ENCODE measurements around the gene DAZAP2. TPM values are rescaled to one million over a fixed set of nuclear protein-coding genes. Genes with fewer than 3 reads are reported as not detected.
A peak's percentile ranks its signal among the peaks of the same experiment; 100 is the strongest.

The DAZAP2 gene
- polyA plus RNA-seq, 2 of the 4 experiments (the other 2 are of a cell fraction) = 304 to 375 TPM

DNA sequence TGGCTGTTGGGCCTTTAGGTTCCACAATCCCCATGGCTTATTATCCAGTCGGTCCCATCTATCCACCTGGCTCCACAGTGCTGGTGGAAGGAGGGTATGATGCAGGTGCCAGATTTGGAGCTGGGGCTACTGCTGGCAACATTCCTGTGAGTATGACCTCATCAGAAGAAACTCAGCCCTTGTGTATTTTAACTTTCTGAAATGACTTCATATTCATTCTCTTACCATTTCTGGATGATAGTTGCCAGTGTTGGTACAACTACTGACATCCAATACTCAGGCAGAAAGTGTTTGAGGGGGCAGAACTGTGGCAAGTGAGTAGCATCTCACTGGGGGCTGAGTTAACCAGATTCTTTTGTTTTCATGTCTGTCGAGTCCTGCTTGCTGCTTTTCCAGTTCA is 2.3 kb downstream of the DAZAP2 start:
- no peaks in the 10 kb centered on the region for H3K9me3 ChIP-seq
- H3K27ac ChIP-seq = no peak overlapping the region
- FAIRE-seq = no peak
- TF ChIP-seq JUNB (IDR thresholded peaks at IDR 0.05) = no peak
- TF ChIP-seq, protein P1, sequence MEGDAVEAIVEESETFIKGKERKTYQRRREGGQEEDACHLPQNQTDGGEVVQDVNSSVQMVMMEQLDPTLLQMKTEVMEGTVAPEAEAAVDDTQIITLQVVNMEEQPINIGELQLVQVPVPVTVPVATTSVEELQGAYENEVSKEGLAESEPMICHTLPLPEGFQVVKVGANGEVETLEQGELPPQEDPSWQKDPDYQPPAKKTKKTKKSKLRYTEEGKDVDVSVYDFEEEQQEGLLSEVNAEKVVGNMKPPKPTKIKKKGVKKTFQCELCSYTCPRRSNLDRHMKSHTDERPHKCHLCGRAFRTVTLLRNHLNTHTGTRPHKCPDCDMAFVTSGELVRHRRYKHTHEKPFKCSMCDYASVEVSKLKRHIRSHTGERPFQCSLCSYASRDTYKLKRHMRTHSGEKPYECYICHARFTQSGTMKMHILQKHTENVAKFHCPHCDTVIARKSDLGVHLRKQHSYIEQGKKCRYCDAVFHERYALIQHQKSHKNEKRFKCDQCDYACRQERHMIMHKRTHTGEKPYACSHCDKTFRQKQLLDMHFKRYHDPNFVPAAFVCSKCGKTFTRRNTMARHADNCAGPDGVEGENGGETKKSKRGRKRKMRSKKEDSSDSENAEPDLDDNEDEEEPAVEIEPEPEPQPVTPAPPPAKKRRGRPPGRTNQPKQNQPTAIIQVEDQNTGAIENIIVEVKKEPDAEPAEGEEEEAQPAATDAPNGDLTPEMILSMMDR (IDR thresholded peaks at IDR 0.05) = no peak
- TF ChIP-seq HOXB13 (CRISPR knock-in tag; IDR thresholded peaks at IDR 0.05; ENCODE audit: low read depth) = no peak
- TF ChIP-seq EHF (CRISPR knock-in tag; IDR thresholded peaks at IDR 0.05) = no peak
- no peak for TF ChIP-seq SMC3 (IDR thresholded peaks at IDR 0.05)
- no peak for TF ChIP-seq MYC (IDR thresholded peaks at IDR 0.05; ENCODE audit: borderline replicate concordance, low read length)
- TF ChIP-seq KDM5A (IDR thresholded peaks at IDR 0.05) = no peak
- no peak for DNase-seq (ENCODE audit: low read depth in 1 of 2, low spot score in 1 of 2)
- H3K4me2 ChIP-seq = peak overlapping the region; percentile 96; the same call in 2 of the 3 replicates
- 81% methylated on average over 2 of the region's 2 CpGs for WGBS (ENCODE audit: missing lambda C conversion rate)
- ATAC-seq = no peak
- ChIA-PET CTCF (interaction anchor here (1.1 to 3.1 kb wide), 5 partner anchors 10 to 100 kb away, joined by 3 to 13 read pairs (median 10); partner anchors contain the start of gene POU6F1), POLR2A (no interaction called here)
- H3K4me1 ChIP-seq = peaks cover 15% of the 10 kb centered on the region
- no peak overlapping the region for H3K4me3 ChIP-seq

DNA sequence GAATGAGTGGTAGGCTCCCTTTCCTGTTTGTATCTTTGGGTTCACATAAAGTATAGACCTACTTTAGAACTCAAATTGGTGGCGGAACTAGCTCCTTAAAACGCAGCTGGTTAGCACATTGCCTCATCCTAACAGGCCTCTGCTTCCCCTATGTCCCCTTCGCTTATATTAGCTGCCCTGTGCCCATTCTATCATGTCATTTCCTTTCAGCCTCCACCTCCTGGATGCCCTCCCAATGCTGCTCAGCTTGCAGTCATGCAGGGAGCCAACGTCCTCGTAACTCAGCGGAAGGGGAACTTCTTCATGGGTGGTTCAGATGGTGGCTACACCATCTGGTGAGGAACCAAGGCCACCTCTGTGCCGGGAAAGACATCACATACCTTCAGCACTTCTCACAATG is 3.5 kb downstream of the DAZAP2 start:
- FAIRE-seq (no peak), ATAC-seq (no peak), DNase-seq (ENCODE audit: low read depth in 1 of 2, low spot score in 1 of 2) (no peak)
- TF ChIP-seq CBX8 (IDR thresholded peaks at IDR 0.05) (no peak), CHD4 (IDR thresholded peaks at IDR 0.05; ENCODE audit: borderline replicate concordance) (no peak), NPAS2 (CRISPR knock-in tag; IDR thresholded peaks at IDR 0.05; ENCODE audit: borderline replicate concordance) (no peak), KDM5A (IDR thresholded peaks at IDR 0.05) (no peak), TP53 (CRISPR knock-in tag; IDR thresholded peaks at IDR 0.05) (no peak), BHLHE40 (IDR thresholded peaks at IDR 0.05; ENCODE audit: low read depth, low read length) (no peak), RFX5 (IDR thresholded peaks at IDR 0.05) (no peak)
- TF ChIP-seq, protein P2, sequence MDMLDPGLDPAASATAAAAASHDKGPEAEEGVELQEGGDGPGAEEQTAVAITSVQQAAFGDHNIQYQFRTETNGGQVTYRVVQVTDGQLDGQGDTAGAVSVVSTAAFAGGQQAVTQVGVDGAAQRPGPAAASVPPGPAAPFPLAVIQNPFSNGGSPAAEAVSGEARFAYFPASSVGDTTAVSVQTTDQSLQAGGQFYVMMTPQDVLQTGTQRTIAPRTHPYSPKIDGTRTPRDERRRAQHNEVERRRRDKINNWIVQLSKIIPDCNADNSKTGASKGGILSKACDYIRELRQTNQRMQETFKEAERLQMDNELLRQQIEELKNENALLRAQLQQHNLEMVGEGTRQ (IDR thresholded peaks at IDR 0.05) = no peak
- Histone ChIP-seq H3K4me3 (no peak overlapping the region), H3K27ac (no peak overlapping the region), H3K4me2 (no peak overlapping the region), H3K9me3 (no peaks in the 10 kb centered on the region), H3K4me1 (peaks cover 15% of the 10 kb centered on the region)
- CTCF ChIA-PET = interaction anchor here (0.7 to 2.6 kb wide), 6 partner anchors 13 to 1065 kb away, joined by 3 to 10 read pairs (median 4); partner anchors contain the start of gene POU6F1
- WGBS (ENCODE audit: missing lambda C conversion rate) = 92% methylated on average over 7 of the region's 7 CpGs
- POLR2A ChIA-PET = interaction anchor here (1.3 kb wide), 1 partner anchor 24 kb away, joined by 4 read pairs; the partner anchor contains the start of gene POU6F1

DNA sequence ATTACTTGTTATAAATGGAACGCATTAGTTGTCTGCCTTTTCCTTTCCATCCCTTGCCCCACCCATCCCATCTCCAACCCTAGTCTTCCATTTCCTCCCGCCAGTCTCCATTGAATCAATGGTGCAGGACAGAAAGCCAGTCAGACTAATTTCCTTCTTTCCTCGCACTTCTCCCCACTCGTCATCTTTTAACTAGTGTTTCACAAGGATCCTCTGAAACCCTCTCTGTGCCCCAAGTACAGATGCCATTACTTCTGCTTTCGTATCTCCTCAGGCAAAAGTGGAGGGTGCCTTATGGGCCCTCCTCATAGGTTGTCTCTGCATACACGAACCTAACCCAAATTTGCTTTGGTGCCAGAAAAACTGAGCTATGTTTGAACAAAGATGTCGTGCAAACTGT is 4.2 kb downstream of the DAZAP2 start:
- 88% methylated on average over 7 of the region's 7 CpGs for WGBS (ENCODE audit: missing lambda C conversion rate)
- CTCF ChIA-PET = interaction anchor here (4.7 kb wide), 1 partner anchor 20 kb away, joined by 17 read pairs; no protein-coding TSS in a partner anchor
- H3K9me3 ChIP-seq = no peaks in the 10 kb centered on the region
- no peak for DNase-seq (ENCODE audit: low read depth in 1 of 2, low spot score in 1 of 2)
- H3K27ac ChIP-seq = no peak overlapping the region
- no peak overlapping the region for H3K4me3 ChIP-seq
- H3K4me1 ChIP-seq = peaks cover 15% of the 10 kb centered on the region
- no peak for TF ChIP-seq HOXB5 (CRISPR knock-in tag; IDR thresholded peaks at IDR 0.05)
- no peak for TF ChIP-seq CEBPB (IDR thresholded peaks at IDR 0.05)
- TF ChIP-seq TP53 (CRISPR knock-in tag; IDR thresholded peaks at IDR 0.05) = no peak
- 0 out of 2 replicates have a peak, but pooled peaks have one; percentile 39 for TF ChIP-seq POLR2AphosphoS2 (conservative IDR thresholded peaks at IDR 0.05; ENCODE audit: low read length)
- no peak for TF ChIP-seq TFCP2L1 (CRISPR knock-in tag; IDR thresholded peaks at IDR 0.05)
- H3K4me2 ChIP-seq = no peak overlapping the region
- POLR2A ChIA-PET = no interaction called here
- no peak for ATAC-seq
- FAIRE-seq = no peak

DNA sequence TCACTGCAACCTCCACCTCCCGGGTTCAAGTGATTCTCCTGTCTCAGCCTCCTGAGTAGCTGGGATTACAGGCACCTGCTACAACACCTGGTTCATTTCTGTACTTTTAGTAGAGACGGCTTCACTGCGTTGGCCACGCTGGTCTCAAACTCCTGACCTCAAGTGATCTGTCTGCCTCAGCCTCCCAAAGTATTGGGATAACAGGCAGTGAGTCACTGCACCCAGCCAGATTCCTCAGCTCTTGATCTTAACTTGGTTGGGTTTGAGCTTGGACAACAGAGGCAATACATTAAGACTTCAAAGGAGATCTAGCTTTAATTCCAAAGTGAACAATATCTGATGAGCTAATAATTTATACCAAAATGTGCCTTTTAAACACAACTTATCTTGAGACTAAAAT is 5.6 kb downstream of the DAZAP2 start:
- Histone ChIP-seq H3K4me1 (peaks cover 15% of the 10 kb centered on the region), H3K4me3 (no peak overlapping the region), H3K4me2 (no peak overlapping the region), H3K9me3 (no peaks in the 10 kb centered on the region), H3K27ac (no peak overlapping the region)
- TF ChIP-seq RAD21 (conservative IDR thresholded peaks at IDR 0.05 in 1 of 2, IDR thresholded peaks at IDR 0.05 in 1 of 2) (no peak), NPAS2 (CRISPR knock-in tag; IDR thresholded peaks at IDR 0.05; ENCODE audit: borderline replicate concordance) (no peak), POLR2AphosphoS2 (conservative IDR thresholded peaks at IDR 0.05; ENCODE audit: low read length) (peak; percentile 55; the same call in 1 of the 2 replicates), TFCP2L1 (CRISPR knock-in tag; IDR thresholded peaks at IDR 0.05) (no peak), PHF8 (IDR thresholded peaks at IDR 0.05; ENCODE audit: borderline replicate concordance, low read depth) (no peak), FOSL2 (IDR thresholded peaks at IDR 0.05) (no peak), FOSL2 (CRISPR knock-in tag; IDR thresholded peaks at IDR 0.05) (0 out of 2 replicates have a peak, but pooled peaks have one; percentile 4), FOSB (CRISPR knock-in tag; IDR thresholded peaks at IDR 0.05) (peak; percentile 33; the same call in 1 of the 2 replicates), FOXS1 (CRISPR knock-in tag; IDR thresholded peaks at IDR 0.05) (no peak), HOXB5 (CRISPR knock-in tag; IDR thresholded peaks at IDR 0.05) (no peak)
- TF ChIP-seq, protein P3, sequence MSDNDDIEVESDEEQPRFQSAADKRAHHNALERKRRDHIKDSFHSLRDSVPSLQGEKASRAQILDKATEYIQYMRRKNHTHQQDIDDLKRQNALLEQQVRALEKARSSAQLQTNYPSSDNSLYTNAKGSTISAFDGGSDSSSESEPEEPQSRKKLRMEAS (IDR thresholded peaks at IDR 0.05) = no peak
- TF ChIP-seq, protein P4, sequence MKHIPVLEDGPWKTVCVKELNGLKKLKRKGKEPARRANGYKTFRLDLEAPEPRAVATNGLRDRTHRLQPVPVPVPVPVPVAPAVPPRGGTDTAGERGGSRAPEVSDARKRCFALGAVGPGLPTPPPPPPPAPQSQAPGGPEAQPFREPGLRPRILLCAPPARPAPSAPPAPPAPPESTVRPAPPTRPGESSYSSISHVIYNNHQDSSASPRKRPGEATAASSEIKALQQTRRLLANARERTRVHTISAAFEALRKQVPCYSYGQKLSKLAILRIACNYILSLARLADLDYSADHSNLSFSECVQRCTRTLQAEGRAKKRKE (CRISPR knock-in tag; IDR thresholded peaks at IDR 0.05; ENCODE audit: low read depth) = no peak
- ChIA-PET CTCF (interaction anchor here (0.9 to 4.7 kb wide), 5 partner anchors 9 to 106 kb away, joined by 3 to 17 read pairs (median 4); no protein-coding TSS in a partner anchor), POLR2A (interaction anchor here (0.8 to 1.8 kb wide), 4 partner anchors 9 to 1031 kb away, joined by 3 to 8 read pairs (median 6); partner anchors contain the start of genes CSRNP2 and POU6F1)
- DNase-seq (ENCODE audit: low read depth in 1 of 2, low spot score in 1 of 2) (no peak), ATAC-seq (no peak), FAIRE-seq (no peak)
- 94% methylated on average over 4 of the region's 4 CpGs for WGBS (ENCODE audit: missing lambda C conversion rate)
